Colonic mucosa (tissue), 4 donors: ENCODE results near the gene C2CD4B. TPM values are rescaled to one million over a fixed set of nuclear protein-coding genes. Genes with fewer than 3 reads are reported as not detected.

Experiments
- DNase-seq: peaks from one replicate; pipeline ENCODE4 v3.0.0-alpha.2; 2020
- H3K27ac ChIP-seq: fragments of 200-600 bp; one replicate; pipeline ENCODE4 v1.8.0; 2021
- H3K27me3 ChIP-seq: fragments of 200-600 bp; one replicate; pipeline ENCODE4 v1.8.0; 2021
- H3K36me3 ChIP-seq: fragments of 200-600 bp; one replicate; pipeline ENCODE4 v1.8.0; 2021
- H3K4me1 ChIP-seq: fragments of 200-600 bp; one replicate; pipeline ENCODE4 v1.8.0; 2021; ENCODE audit warnings: mild to moderate bottlenecking
- H3K4me3 ChIP-seq: fragments of 200-600 bp; one replicate; pipeline ENCODE4 v1.8.0; 2021
- H3K9ac ChIP-seq, 2 donors: one replicate each; pipeline ENCODE4 v1.7.0; 2013; ENCODE audit warnings: control low read depth in 2 of 2, low read depth in 2 of 2, low read length in 2 of 2
- H3K9me3 ChIP-seq: fragments of 200-600 bp; one replicate; pipeline ENCODE4 v1.8.0; 2021
- intact Hi-C: fragments of 100-400 bp; cut with DNase I; formaldehyde crosslinking; loops from one replicate; pipeline ENCODE4 v1.14.1; 2022
- total RNA-seq, 2 donors: library from RNA; stranded (reverse); fragmentation: NEBNext Ultra II Directional in 1 of 2; extraction: Animal tissue kit (Norgen Biotek cat#: 25700) in 1 of 2; gene quantifications; one replicate each; pipeline ENCODE4 v1.2.1, GENCODE V29; 2021
- TF ChIP-seq, protein P1 (sequence below): fragments of 200-600 bp; IDR thresholded peaks from one replicate; pipeline ENCODE4 v1.8.0; 2022; ENCODE audit warnings: antibody characterized with exemption, mild to moderate bottlenecking
- donor health status: healthy.
- donor health status: DM: no; HTN: no; CAD: no.
- donor health status: DM: no; HTN: no; CAD: no.

Gene C2CD4B
- total RNA-seq, 2 donors from 2014 or later = 2.6 to 5.4 TPM

DNA sequence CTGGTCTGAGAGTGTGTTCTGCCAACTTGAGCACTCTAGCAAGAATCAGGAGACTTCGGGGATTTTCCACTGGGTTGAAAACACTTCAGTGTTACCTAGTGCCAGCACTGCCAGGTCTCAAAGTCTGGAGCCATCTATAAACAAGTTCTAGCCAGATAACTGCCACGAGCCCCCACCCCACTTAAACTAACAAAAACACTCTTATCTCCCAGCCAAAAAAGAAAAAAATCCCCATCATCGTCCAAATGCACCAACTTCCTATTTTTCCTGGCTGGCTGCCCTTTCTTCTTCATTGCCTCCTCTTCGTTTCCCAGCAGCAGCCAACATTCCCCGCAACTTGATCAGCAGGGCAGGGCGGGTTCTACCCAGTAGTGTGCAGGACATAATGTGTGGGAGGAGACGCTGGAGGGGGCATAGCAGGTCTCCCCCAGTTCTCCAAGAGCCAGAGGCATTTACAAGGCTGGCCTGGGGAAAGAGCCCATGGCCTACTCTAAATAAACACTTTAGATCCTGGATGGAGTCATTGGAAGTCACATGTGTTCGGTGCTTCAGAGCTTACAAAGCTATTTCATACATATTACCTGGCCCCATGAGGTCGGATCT lies 29.5 kb downstream of the C2CD4B start:
- Histone ChIP-seq H3K27me3 (no peaks in the 10 kb centered on the region), H3K27ac (peak overlapping the region; percentile 50), H3K36me3 (no peaks in the 10 kb centered on the region), H3K4me3 (no peak overlapping the region), H3K9me3 (no peaks in the 10 kb centered on the region), H3K9ac (no peak overlapping the region), H3K4me1 (no peaks in the 10 kb centered on the region)
- TF ChIP-seq, protein P1, sequence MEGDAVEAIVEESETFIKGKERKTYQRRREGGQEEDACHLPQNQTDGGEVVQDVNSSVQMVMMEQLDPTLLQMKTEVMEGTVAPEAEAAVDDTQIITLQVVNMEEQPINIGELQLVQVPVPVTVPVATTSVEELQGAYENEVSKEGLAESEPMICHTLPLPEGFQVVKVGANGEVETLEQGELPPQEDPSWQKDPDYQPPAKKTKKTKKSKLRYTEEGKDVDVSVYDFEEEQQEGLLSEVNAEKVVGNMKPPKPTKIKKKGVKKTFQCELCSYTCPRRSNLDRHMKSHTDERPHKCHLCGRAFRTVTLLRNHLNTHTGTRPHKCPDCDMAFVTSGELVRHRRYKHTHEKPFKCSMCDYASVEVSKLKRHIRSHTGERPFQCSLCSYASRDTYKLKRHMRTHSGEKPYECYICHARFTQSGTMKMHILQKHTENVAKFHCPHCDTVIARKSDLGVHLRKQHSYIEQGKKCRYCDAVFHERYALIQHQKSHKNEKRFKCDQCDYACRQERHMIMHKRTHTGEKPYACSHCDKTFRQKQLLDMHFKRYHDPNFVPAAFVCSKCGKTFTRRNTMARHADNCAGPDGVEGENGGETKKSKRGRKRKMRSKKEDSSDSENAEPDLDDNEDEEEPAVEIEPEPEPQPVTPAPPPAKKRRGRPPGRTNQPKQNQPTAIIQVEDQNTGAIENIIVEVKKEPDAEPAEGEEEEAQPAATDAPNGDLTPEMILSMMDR = no peak
- peak; percentile 75 for DNase-seq
- intact Hi-C loops = no loop called here

DNA sequence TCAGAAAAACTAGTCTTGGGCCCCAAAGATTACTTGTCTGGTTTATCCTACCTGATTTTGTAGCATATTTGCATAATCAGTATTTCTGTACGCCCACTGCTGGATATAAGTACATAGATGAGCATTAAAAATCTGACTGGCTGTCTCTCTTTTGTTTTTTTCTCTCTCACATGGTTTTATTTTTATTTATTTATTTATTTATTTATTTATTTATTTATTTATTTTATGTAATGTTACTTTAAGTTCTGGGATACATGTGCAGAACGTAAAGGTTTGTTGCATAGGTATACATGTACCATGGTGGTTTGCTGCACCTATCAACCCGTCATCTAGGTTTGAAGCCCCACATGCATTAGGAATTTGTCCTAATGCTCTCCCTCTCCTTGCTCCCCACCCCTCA lies 31.9 kb downstream of the C2CD4B start:
- Histone ChIP-seq H3K4me1 (no peaks in the 10 kb centered on the region), H3K36me3 (no peaks in the 10 kb centered on the region), H3K27me3 (no peaks in the 10 kb centered on the region), H3K9ac (no peak overlapping the region), H3K4me3 (no peak overlapping the region), H3K27ac (no peak overlapping the region), H3K9me3 (no peaks in the 10 kb centered on the region)
- intact Hi-C loops = no loop called here
- TF ChIP-seq, protein P1 = no peak
- no peak for DNase-seq

DNA sequence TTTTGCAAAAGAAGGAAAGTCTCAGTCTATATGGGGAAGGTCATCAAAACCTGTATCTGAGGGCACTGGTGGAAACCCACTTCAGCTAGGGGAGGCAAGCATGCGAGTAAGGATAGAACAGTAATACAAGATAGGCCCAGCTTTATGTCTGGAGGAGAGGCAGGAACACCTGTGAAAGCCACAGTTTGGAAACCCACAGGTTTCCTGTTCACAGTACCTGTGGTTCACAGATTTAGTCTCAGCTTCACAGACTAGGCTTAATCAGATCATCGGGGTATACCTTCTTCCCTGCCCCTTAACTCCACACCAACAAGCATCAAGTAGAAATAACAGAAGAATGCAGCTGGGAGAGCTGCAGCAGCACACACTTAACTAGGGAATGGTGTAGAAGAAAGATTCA lies 36.2 kb downstream of the C2CD4B start:
- DNase-seq = no peak
- Histone ChIP-seq H3K9me3 (no peaks in the 10 kb centered on the region), H3K27ac (no peak overlapping the region), H3K27me3 (no peaks in the 10 kb centered on the region), H3K4me3 (no peak overlapping the region), H3K9ac (no peak overlapping the region), H3K36me3 (no peaks in the 10 kb centered on the region), H3K4me1 (peaks cover 8% of the 10 kb centered on the region)
- intact Hi-C loops = no loop called here
- TF ChIP-seq, protein P1 = no peak

DNA sequence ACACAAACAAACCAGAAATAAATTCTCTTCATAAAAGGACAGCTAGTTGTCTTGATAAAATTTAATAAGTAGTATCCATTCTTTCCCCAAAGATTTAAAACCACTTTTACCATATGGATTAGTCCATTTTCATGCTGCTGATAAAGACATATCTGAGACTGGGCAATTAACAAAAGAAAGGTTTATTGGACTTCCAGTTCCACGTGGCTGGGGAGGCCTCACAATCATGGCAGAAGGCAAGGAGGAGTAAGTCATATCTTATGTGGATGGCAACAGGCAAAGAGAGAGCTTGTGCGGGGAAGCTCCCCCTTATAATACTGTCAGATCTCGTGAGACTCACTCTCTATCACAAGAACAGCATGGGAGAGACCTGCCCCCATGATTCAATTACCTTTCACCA lies 38.7 kb downstream of the C2CD4B start:
- DNase-seq = no peak
- no peak overlapping the region for H3K9ac ChIP-seq
- TF ChIP-seq, protein P1 = no peak
- no peak overlapping the region for H3K4me3 ChIP-seq
- intact Hi-C loops = no loop called here
- H3K9me3 ChIP-seq = no peaks in the 10 kb centered on the region
- H3K36me3 ChIP-seq = no peaks in the 10 kb centered on the region
- H3K27ac ChIP-seq = no peak overlapping the region
- H3K27me3 ChIP-seq = no peaks in the 10 kb centered on the region
- peaks cover 12% of the 10 kb centered on the region for H3K4me1 ChIP-seq

DNA sequence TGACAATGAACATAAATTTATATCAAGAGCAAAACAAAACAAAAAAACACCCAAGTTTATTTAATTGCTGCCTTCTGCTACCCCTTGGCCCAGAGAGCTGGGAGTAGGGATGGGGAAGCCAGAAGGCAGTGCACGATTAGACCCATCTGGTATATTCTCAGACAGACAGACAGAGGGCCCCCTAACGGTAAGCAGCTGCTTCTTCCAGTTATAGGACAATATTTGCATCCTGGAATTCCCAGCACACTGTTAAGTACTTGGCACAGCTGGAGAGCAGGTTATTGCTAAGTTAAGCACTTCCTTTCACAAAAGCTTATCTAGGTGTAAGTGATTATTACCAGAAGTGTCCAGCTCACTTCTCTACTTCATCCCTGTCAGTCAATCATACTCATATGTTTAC lies 39.3 kb downstream of the C2CD4B start:
- Histone ChIP-seq H3K36me3 (no peaks in the 10 kb centered on the region), H3K9ac (no peak overlapping the region), H3K4me3 (no peak overlapping the region), H3K27me3 (no peaks in the 10 kb centered on the region), H3K4me1 (peaks cover 12% of the 10 kb centered on the region), H3K27ac (peak overlapping the region; percentile 15), H3K9me3 (no peaks in the 10 kb centered on the region)
- TF ChIP-seq, protein P1 = peak; percentile 42
- peak; percentile 74 for DNase-seq
- intact Hi-C loops = no loop called here
